ENCODE data around the gene NPAS3. TPM values are rescaled to one million over a fixed set of nuclear protein-coding genes. Genes with fewer than 3 reads are reported as not detected.

NPAS3 gene
- total RNA-seq, 1 experiment from 2014 or later = not detected

- Histone ChIP-seq H4K20me1 (ENCODE audit: insufficient read depth) (no peaks in the 10 kb centered on the region), H2AFZ (no peak overlapping the region), H3K9me3 (ENCODE audit: insufficient read depth, low read depth) (no peaks in the 10 kb centered on the region), H3K4me1 (replicated peaks; ENCODE audit: insufficient read depth) (no peaks in the 10 kb centered on the region), H3K79me2 (ENCODE audit: low read depth) (no peaks in the 10 kb centered on the region), H3K9me2 (ENCODE audit: insufficient read depth) (no peaks in the 10 kb centered on the region), H3K4me2 (no peak overlapping the region), H3K36me3 (ENCODE audit: low read depth) (no peaks in the 10 kb centered on the region), H3K27ac (no peak overlapping the region), H3K4me3 (no peak overlapping the region), H3F3A (ENCODE audit: insufficient read depth, low read depth) (no peaks in the 10 kb centered on the region), H3K27me3 (ENCODE audit: insufficient read depth, low read depth) (no peaks in the 10 kb centered on the region)
- no TSS peak for BruUV-seq (replicated peaks)
- intact Hi-C loops (cut with micrococcal nuclease; ENCODE audit: unreplicated experiment) = loop anchor here (1.0 to 5.0 kb wide), 4 partner anchors 203 to 453 kb away; no protein-coding TSS in a partner anchor
- DNase-seq = peak; percentile 51 to 77
- POLR2A ChIA-PET (ENCODE audit: unreplicated experiment) = interaction anchor here (0.6 to 0.8 kb wide), 4 partner anchors 203 to 1006 kb away, joined by 3 to 7 read pairs (median 3); no protein-coding TSS in a partner anchor
- TF ChIP-seq, protein P1, sequence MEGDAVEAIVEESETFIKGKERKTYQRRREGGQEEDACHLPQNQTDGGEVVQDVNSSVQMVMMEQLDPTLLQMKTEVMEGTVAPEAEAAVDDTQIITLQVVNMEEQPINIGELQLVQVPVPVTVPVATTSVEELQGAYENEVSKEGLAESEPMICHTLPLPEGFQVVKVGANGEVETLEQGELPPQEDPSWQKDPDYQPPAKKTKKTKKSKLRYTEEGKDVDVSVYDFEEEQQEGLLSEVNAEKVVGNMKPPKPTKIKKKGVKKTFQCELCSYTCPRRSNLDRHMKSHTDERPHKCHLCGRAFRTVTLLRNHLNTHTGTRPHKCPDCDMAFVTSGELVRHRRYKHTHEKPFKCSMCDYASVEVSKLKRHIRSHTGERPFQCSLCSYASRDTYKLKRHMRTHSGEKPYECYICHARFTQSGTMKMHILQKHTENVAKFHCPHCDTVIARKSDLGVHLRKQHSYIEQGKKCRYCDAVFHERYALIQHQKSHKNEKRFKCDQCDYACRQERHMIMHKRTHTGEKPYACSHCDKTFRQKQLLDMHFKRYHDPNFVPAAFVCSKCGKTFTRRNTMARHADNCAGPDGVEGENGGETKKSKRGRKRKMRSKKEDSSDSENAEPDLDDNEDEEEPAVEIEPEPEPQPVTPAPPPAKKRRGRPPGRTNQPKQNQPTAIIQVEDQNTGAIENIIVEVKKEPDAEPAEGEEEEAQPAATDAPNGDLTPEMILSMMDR (conservative IDR thresholded peaks at IDR 0.05) = peak; percentile 64
- TF ChIP-seq EZH2 (IDR thresholded peaks at IDR 0.05; ENCODE audit: low read depth) = no peak
- CTCF ChIA-PET = interaction anchor here (0.6 to 1.8 kb wide), 6 partner anchors 21 to 452 kb away, joined by 3 to 16 read pairs (median 4); no protein-coding TSS in a partner anchor
Observed at GRCh38 chr14:33848706-33849454, 910.2 kb downstream of the NPAS3 start.

- no peaks in the 10 kb centered on the region for H3F3A ChIP-seq (ENCODE audit: insufficient read depth, low read depth)
- TF ChIP-seq, protein P1 (conservative IDR thresholded peaks at IDR 0.05) = peak; percentile 35; the same call in 1 of the 2 replicates
- TF ChIP-seq EZH2 (IDR thresholded peaks at IDR 0.05; ENCODE audit: low read depth) = no peak
- no peaks in the 10 kb centered on the region for H3K9me2 ChIP-seq (ENCODE audit: insufficient read depth)
- no peak overlapping the region for H3K4me3 ChIP-seq
- H3K4me2 ChIP-seq = no peak overlapping the region
- no peaks in the 10 kb centered on the region for H4K20me1 ChIP-seq (ENCODE audit: insufficient read depth)
- no peak overlapping the region for H2AFZ ChIP-seq
- H3K79me2 ChIP-seq (ENCODE audit: low read depth) = no peaks in the 10 kb centered on the region
- ChIA-PET POLR2A (ENCODE audit: unreplicated experiment) (interaction anchor here (0.6 kb wide), 1 partner anchor 1005 kb away, joined by 3 read pairs; no protein-coding TSS in a partner anchor), CTCF (interaction anchor here (0.6 to 1.8 kb wide), 5 partner anchors 21 to 451 kb away, joined by 3 to 16 read pairs (median 4); no protein-coding TSS in a partner anchor)
- intact Hi-C loops (cut with micrococcal nuclease; ENCODE audit: unreplicated experiment) = loop anchor here (1.0 to 5.0 kb wide), 4 partner anchors 203 to 453 kb away; no protein-coding TSS in a partner anchor
- H3K27ac ChIP-seq = no peak overlapping the region
- no peaks in the 10 kb centered on the region for H3K4me1 ChIP-seq (replicated peaks; ENCODE audit: insufficient read depth)
- no TSS peak for BruUV-seq (replicated peaks)
- no peaks in the 10 kb centered on the region for H3K36me3 ChIP-seq (ENCODE audit: low read depth)
- no peaks in the 10 kb centered on the region for H3K27me3 ChIP-seq (ENCODE audit: insufficient read depth, low read depth)
- DNase-seq = no peak
- no peaks in the 10 kb centered on the region for H3K9me3 ChIP-seq (ENCODE audit: insufficient read depth, low read depth)
Observed at GRCh38 chr14:33849455-33849801, 910.7 kb downstream of the NPAS3 start.

- Histone ChIP-seq H3K27me3 (ENCODE audit: insufficient read depth, low read depth) (no peaks in the 10 kb centered on the region), H3K4me1 (replicated peaks; ENCODE audit: insufficient read depth) (no peaks in the 10 kb centered on the region), H3K9me3 (ENCODE audit: insufficient read depth, low read depth) (no peaks in the 10 kb centered on the region), H4K20me1 (ENCODE audit: insufficient read depth) (no peaks in the 10 kb centered on the region), H3K9me2 (ENCODE audit: insufficient read depth) (no peaks in the 10 kb centered on the region), H3K4me2 (no peak overlapping the region), H3F3A (ENCODE audit: insufficient read depth, low read depth) (no peaks in the 10 kb centered on the region), H2AFZ (no peak overlapping the region), H3K79me2 (ENCODE audit: low read depth) (no peaks in the 10 kb centered on the region), H3K4me3 (no peak overlapping the region), H3K36me3 (ENCODE audit: low read depth) (no peaks in the 10 kb centered on the region), H3K27ac (no peak overlapping the region)
- no peak for DNase-seq
- TF ChIP-seq, protein P1 (conservative IDR thresholded peaks at IDR 0.05) = no peak
- TF ChIP-seq EZH2 (IDR thresholded peaks at IDR 0.05; ENCODE audit: low read depth) = no peak
- BruUV-seq (replicated peaks) = no TSS peak
- POLR2A ChIA-PET (ENCODE audit: unreplicated experiment) = no interaction called here
- CTCF ChIA-PET = no interaction called here
- intact Hi-C loops (cut with micrococcal nuclease; ENCODE audit: unreplicated experiment) = no loop called here
Observed at GRCh38 chr14:33850826-33851225, 912.1 kb downstream of the NPAS3 start.
